HepG2 (cell line): ENCODE results near the gene SLC16A3. TPM values are rescaled to one million over a fixed set of nuclear protein-coding genes. Genes with fewer than 3 reads are reported as not detected.

Source experiments
- ATAC-seq: fragments of 200-7000 bp; cut with Tn5 transposase; 3 replicates; pipeline ENCODE4 v1.9.1; 2020; ENCODE audit warnings: mild to moderate bottlenecking, moderate library complexity
- BruUV-seq: library from RNA; stranded (reverse); fragments of 400-500 nt; replicated peaks from 2 replicates; lab custom pipeline; 2021; lab: Mats Ljungman, UMichigan
- CTCF ChIA-PET: fragments of 300-600 bp; formaldehyde crosslinking; extraction: SDS; loops from one replicate; lab custom pipeline; 2021; ENCODE audit warnings: low total read pairs, inconsistent platforms, low intra/inter-chr PET ratio; lab: Yijun Ruan, JAX
- POLR2A ChIA-PET: fragments of 350-600 bp; sonication (Branson Sonifier 250); formaldehyde crosslinking; loops from one replicate; lab custom pipeline; 2020; ENCODE audit warnings: antibody characterized with exemption, inconsistent platforms; lab: Yijun Ruan, JAX
- DNase-seq: peaks from one replicate; pipeline ENCODE4 v3.0.0-alpha.2; 2015; ENCODE audit warnings: low spot score
- FAIRE-seq: peaks from 3 replicates; lab custom pipeline; 2011; peaks lifted over from hg19 to GRCh38; lab: Jason Lieb, UNC
- H2AFZ ChIP-seq: one replicate; pipeline ENCODE4 v1.6.1; 2011; ENCODE audit warnings: low read length, inconsistent platforms
- H3K27ac ChIP-seq: fragments of 300-600 bp; 3 replicates; pipeline ENCODE4 v1.8.0; 2011; ENCODE audit warnings: mixed run types, mild to moderate bottlenecking, mixed read lengths, low read length, inconsistent platforms; ENCODE audit not compliant: insufficient read depth; ENCODE audit errors: extremely low read length
- H3K27me3 ChIP-seq, 2 experiments: fragments of 200-600 bp in 1 of 2; 2 replicates in 1 of 2; 3 replicates in 1 of 2; pipeline versions ENCODE4 v1.6.0 to v1.8.0; 2011; ENCODE audit warnings: low read length in 2 of 2, mild to moderate bottlenecking in 2 of 2, moderate library complexity in 2 of 2, inconsistent platforms in 1 of 2; ENCODE audit not compliant: insufficient read depth in 2 of 2, control insufficient read depth in 1 of 2
- H3K36me3 ChIP-seq, 2 experiments: fragments of 200-600 bp in 1 of 2; replicated peaks in 1 of 2; 2 replicates in 1 of 2; 3 replicates in 1 of 2; pipeline versions ENCODE4 v1.5.1 to v1.8.0; 2011; ENCODE audit warnings: low read length in 2 of 2, inconsistent platforms in 1 of 2; ENCODE audit not compliant: insufficient read depth in 2 of 2, control insufficient read depth in 1 of 2
- H3K4me1 ChIP-seq: 2 replicates; pipeline ENCODE4 v1.5.1; 2012; ENCODE audit warnings: low read length, inconsistent platforms; ENCODE audit not compliant: insufficient read depth
- H3K4me2 ChIP-seq: 2 replicates; pipeline ENCODE4 v1.6.0; 2011; ENCODE audit warnings: low read depth, low read length, inconsistent platforms
- H3K4me3 ChIP-seq, 3 experiments: fragments of 200-600 bp in 1 of 3; sonication (generic), shearing (Covaris generic) in 1 of 3; replicated peaks in 1 of 3; 2 replicates each; pipeline ENCODE4 v1.5.1; 2011 to 2016; ENCODE audit warnings: low read length in 3 of 3, inconsistent platforms in 2 of 3, low read depth in 2 of 3, mild to moderate bottlenecking in 2 of 3, control low read depth in 1 of 3, mixed read lengths in 1 of 3; ENCODE audit not compliant: insufficient read depth in 1 of 3
- H3K79me2 ChIP-seq: one replicate; pipeline ENCODE4 v1.6.1; 2011; ENCODE audit warnings: low read length, inconsistent platforms; ENCODE audit not compliant: insufficient read depth
- H3K9ac ChIP-seq: 2 replicates; pipeline ENCODE4 v1.6.0; 2011; ENCODE audit warnings: mild to moderate bottlenecking, low read depth, low read length, inconsistent platforms; ENCODE audit not compliant: insufficient read depth
- H3K9me3 ChIP-seq: 2 replicates; pipeline ENCODE4 v1.5.1; 2012; ENCODE audit warnings: mild to moderate bottlenecking, low read length
- H4K20me1 ChIP-seq: 2 replicates; pipeline ENCODE4 v1.6.0; 2011; ENCODE audit warnings: inconsistent platforms, mild to moderate bottlenecking, low read length, moderate library complexity; ENCODE audit not compliant: insufficient read depth
- DMAP1 ChIP-seq: IDR thresholded peaks from 2 replicates; pipeline ENCODE4 v1.6.1; 2016
- ETV5 ChIP-seq: IDR thresholded peaks from 2 replicates; pipeline ENCODE4 v1.6.1; 2018; ENCODE audit warnings: missing biosample characterization, missing genetic modification reagents, inconsistent platforms, borderline replicate concordance
- HMGA1 ChIP-seq: sonication (generic); formaldehyde crosslinking; conservative IDR thresholded peaks from 2 replicates; pipeline ENCODE4 v1.4.0; 2020; ENCODE audit warnings: missing genetic modification reagents
- HNF4A ChIP-seq: sonication (generic); formaldehyde crosslinking; IDR thresholded peaks from 2 replicates; pipeline ENCODE4 v1.4.0; 2020; ENCODE audit warnings: missing genetic modification reagents
- MIER3 ChIP-seq: IDR thresholded peaks from 2 replicates; pipeline ENCODE4 v1.6.1; 2016; ENCODE audit warnings: missing compliant biosample characterization, borderline replicate concordance
- NFYC ChIP-seq: IDR thresholded peaks from 2 replicates; pipeline ENCODE4 v1.6.1; 2016; ENCODE audit warnings: missing genetic modification reagents, missing compliant biosample characterization
- SP1 ChIP-seq, 2 experiments: fragments of 450-650 bp in 1 of 2; sonication (generic) in 1 of 2; formaldehyde crosslinking in 1 of 2; IDR thresholded peaks; 2 replicates each; pipeline versions ENCODE4 v1.4.0 to v1.6.1; 2016 to 2020; ENCODE audit warnings: missing genetic modification reagents in 1 of 2
- TGIF2 ChIP-seq: IDR thresholded peaks from 2 replicates; pipeline ENCODE4 v1.6.1; 2016; ENCODE audit warnings: control low read depth, missing compliant biosample characterization
- ZNF251 ChIP-seq: sonication (generic); formaldehyde crosslinking; IDR thresholded peaks from 2 replicates; pipeline ENCODE4 v1.9.0; 2021; ENCODE audit warnings: mild to moderate bottlenecking, missing genetic modification reagents
- WGBS: methylation state at CpG from one replicate; pipeline ENCODE4 v1.1.6; 2017; ENCODE audit warnings: low lambda C conversion rate; 5-methylcytosine and 5-hydroxymethylcytosine counted together
- in situ Hi-C: cut with HindIII; loops from 2 replicates; pipeline ENCODE4 v1.10.0; 2017; ENCODE audit warnings: low pct_unique_long_range_greater_than_20kb; ENCODE audit not compliant: extremely low pct_ligation_motif_present
- intact Hi-C: fragments of 100-400 bp; cut with micrococcal nuclease; formaldehyde crosslinking; loops from one replicate; pipeline ENCODE4 v1.10.0; 2022; ENCODE audit not compliant: unreplicated experiment
- polyA plus RNA-seq, 8 experiments: library from polyadenylated mRNA; depleted of rRNA in 3 of 8; stranded (reverse) in 7 of 8; unstranded in 1 of 8; fragments of >200 nt; fragmentation: Illumina TruSeq in 4 of 8; extraction: Trizol in 4 of 8; gene quantifications; 2 replicates each; pipeline versions ENCODE4 v1.2.1 to v1.2.3, GENCODE V29; 2011 to 2016; ENCODE audit warnings: low read depth in 4 of 8, missing spikeins in 1 of 8, mixed read lengths in 1 of 8; ENCODE audit not compliant: insufficient read depth in 1 of 8
- total RNA-seq, 5 experiments: library from RNA; depleted of rRNA; stranded (reverse); fragments of >200 nt; fragmentation: Illumina TruSeq; extraction: Trizol; gene quantifications; 2 replicates each; pipeline ENCODE4 v1.2.3, GENCODE V29; 2016; ENCODE audit warnings: low read depth in 1 of 5
- TF ChIP-seq, protein P1 (sequence below), 2 experiments: sonication (generic) in 1 of 2; formaldehyde crosslinking in 1 of 2; IDR thresholded peaks; 2 replicates each; pipeline versions ENCODE4 v1.6.1 to v1.9.0; 2014 to 2022; ENCODE audit warnings: antibody characterized with exemption in 1 of 2, borderline replicate concordance in 1 of 2, inconsistent platforms in 1 of 2, low read depth in 1 of 2, missing genetic modification reagents in 1 of 2
- TF ChIP-seq, protein P2 (sequence below): IDR thresholded peaks from 2 replicates; pipeline ENCODE4 v1.6.1; 2012; ENCODE audit warnings: low read length, improper control_type of control experiment
- TF ChIP-seq, protein P3 (sequence below): conservative IDR thresholded peaks from 2 replicates; pipeline ENCODE4 v1.6.1; 2018; ENCODE audit warnings: missing genetic modification reagents

The SLC16A3 gene
- total and polyA plus RNA-seq, 2 of the 13 experiments (the other 11 are each of a cell fraction or from before 2014, with no cell fraction given): 242 to 349 TPM

DNA sequence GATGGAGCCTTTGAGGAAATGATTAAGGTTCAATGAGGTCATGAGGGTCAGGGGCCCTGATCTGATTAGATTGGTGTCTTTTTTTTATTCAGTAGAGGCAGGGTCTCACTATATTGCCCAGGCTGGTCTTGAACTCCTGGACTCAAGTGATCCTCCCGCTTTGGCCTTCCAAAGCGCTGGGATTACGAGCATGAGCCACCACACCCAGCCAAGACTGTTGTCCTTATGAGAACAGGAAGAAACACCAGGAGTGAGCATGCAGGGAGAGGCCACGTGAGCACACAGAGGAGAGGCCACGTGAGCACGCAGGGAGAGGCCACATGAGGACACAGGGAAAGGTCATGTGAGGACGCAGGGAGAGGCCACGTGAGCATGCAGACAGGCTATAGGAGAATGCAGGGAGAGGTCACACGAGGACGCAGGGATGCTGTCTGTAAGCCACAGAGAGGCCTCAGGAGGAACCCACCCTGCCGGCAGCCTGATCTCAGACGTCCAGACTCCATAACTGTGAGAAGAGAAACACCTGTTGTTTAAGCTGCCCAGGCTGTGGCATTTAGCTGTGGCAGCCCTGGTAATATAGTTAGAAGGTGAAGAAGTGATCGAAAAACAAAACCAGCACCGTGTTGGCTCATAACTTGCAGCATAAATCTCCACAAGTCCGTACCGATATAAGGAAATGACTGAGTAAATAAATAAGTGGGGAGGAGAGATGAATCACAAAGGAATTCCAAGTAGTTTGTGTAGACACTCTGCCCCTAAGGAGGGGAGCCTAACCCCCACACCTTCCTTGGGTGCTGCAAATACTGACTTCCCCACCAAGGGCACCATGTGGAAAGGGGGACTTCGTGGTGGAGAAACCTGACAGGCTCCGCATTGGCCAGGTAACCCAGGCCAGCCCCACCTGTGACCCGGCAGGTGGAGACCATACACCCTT lies 59.3 kb downstream of the SLC16A3 start:
- peak; percentile 68 for FAIRE-seq
- peaks cover 5% of the 10 kb centered on the region for H3K79me2 ChIP-seq
- peak; percentile 85 for TF ChIP-seq ETV5
- no peak for TF ChIP-seq ZNF251
- TF ChIP-seq, protein P1, sequence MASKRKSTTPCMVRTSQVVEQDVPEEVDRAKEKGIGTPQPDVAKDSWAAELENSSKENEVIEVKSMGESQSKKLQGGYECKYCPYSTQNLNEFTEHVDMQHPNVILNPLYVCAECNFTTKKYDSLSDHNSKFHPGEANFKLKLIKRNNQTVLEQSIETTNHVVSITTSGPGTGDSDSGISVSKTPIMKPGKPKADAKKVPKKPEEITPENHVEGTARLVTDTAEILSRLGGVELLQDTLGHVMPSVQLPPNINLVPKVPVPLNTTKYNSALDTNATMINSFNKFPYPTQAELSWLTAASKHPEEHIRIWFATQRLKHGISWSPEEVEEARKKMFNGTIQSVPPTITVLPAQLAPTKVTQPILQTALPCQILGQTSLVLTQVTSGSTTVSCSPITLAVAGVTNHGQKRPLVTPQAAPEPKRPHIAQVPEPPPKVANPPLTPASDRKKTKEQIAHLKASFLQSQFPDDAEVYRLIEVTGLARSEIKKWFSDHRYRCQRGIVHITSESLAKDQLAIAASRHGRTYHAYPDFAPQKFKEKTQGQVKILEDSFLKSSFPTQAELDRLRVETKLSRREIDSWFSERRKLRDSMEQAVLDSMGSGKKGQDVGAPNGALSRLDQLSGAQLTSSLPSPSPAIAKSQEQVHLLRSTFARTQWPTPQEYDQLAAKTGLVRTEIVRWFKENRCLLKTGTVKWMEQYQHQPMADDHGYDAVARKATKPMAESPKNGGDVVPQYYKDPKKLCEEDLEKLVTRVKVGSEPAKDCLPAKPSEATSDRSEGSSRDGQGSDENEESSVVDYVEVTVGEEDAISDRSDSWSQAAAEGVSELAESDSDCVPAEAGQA (IDR thresholded peaks at IDR 0.05; ENCODE audit: low read depth): peak; percentile 66
- TF ChIP-seq, protein P1 (CRISPR knock-in tag; IDR thresholded peaks at IDR 0.05; ENCODE audit: borderline replicate concordance): no peak
- TF ChIP-seq, protein P2, sequence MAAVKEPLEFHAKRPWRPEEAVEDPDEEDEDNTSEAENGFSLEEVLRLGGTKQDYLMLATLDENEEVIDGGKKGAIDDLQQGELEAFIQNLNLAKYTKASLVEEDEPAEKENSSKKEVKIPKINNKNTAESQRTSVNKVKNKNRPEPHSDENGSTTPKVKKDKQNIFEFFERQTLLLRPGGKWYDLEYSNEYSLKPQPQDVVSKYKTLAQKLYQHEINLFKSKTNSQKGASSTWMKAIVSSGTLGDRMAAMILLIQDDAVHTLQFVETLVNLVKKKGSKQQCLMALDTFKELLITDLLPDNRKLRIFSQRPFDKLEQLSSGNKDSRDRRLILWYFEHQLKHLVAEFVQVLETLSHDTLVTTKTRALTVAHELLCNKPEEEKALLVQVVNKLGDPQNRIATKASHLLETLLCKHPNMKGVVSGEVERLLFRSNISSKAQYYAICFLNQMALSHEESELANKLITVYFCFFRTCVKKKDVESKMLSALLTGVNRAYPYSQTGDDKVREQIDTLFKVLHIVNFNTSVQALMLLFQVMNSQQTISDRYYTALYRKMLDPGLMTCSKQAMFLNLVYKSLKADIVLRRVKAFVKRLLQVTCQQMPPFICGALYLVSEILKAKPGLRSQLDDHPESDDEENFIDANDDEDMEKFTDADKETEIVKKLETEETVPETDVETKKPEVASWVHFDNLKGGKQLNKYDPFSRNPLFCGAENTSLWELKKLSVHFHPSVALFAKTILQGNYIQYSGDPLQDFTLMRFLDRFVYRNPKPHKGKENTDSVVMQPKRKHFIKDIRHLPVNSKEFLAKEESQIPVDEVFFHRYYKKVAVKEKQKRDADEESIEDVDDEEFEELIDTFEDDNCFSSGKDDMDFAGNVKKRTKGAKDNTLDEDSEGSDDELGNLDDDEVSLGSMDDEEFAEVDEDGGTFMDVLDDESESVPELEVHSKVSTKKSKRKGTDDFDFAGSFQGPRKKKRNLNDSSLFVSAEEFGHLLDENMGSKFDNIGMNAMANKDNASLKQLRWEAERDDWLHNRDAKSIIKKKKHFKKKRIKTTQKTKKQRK: no peak
- TF ChIP-seq SP1 (IDR thresholded peaks at IDR 0.05): no peak
- TF ChIP-seq SP1 (CRISPR knock-in tag; IDR thresholded peaks at IDR 0.05): peak; percentile 33; the same call in 1 of the 2 replicates
- TF ChIP-seq, protein P3, sequence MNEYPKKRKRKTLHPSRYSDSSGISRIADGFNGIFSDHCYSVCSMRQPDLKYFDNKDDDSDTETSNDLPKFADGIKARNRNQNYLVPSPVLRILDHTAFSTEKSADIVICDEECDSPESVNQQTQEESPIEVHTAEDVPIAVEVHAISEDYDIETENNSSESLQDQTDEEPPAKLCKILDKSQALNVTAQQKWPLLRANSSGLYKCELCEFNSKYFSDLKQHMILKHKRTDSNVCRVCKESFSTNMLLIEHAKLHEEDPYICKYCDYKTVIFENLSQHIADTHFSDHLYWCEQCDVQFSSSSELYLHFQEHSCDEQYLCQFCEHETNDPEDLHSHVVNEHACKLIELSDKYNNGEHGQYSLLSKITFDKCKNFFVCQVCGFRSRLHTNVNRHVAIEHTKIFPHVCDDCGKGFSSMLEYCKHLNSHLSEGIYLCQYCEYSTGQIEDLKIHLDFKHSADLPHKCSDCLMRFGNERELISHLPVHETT (CRISPR knock-in tag): no peak; the same call in 1 of the 2 replicates
- TF ChIP-seq TGIF2 (CRISPR knock-in tag): peak; percentile 91
- TF ChIP-seq NFYC (CRISPR knock-in tag): peak; percentile 52; the same call in 1 of the 2 replicates
- peak; percentile 99 for TF ChIP-seq MIER3 (CRISPR knock-in tag)
- TF ChIP-seq HNF4A (CRISPR knock-in tag): peak; percentile 70; the same call in 1 of the 2 replicates
- TF ChIP-seq DMAP1: peak; percentile 77
- no peak for TF ChIP-seq HMGA1 (CRISPR knock-in tag)

More for the DNA sequence above, 59.3 kb downstream of the SLC16A3 start:
- Histone ChIP-seq H3K27ac (peak overlapping the region; percentile 49), H3K9ac (peak overlapping the region; percentile 18; the same call in 1 of the 2 replicates), H4K20me1 (no peaks in the 10 kb centered on the region), H3K9me3 (no peaks in the 10 kb centered on the region), H3K27me3 (peaks cover 0 to 4% of the 10 kb centered on the region in 2 experiments; a peak in 3 of 5 replicates), H2AFZ (no peak overlapping the region), H3K4me2 (peak overlapping the region; percentile 35), H3K4me3 (no peak overlapping the region), H3K36me3 (no peaks in the 10 kb centered on the region), H3K4me1 (peaks cover 69% of the 10 kb centered on the region)
- ATAC-seq (peak; percentile 47), DNase-seq (peak; percentile 97)
- 13% methylated on average over 19 of the region's 19 CpGs for WGBS
- in situ Hi-C loops (no loop called here), intact Hi-C loops (no loop called here)
- BruUV-seq: TSS peak; percentile 74
- ChIA-PET CTCF (no interaction called here), POLR2A (interaction anchor here (0.7 to 2.9 kb wide), 5 partner anchors 10 to 20 kb away, joined by 3 to 23 read pairs (median 6); partner anchors contain the start of gene CSNK1D)
